ENCODE data around the gene GPR108. TPM values are rescaled to one million over a fixed set of nuclear protein-coding genes. Genes with fewer than 3 reads are reported as not detected.
A peak's percentile ranks its signal among the peaks of the same experiment; 100 is the strongest.

The GPR108 gene
- polyA plus RNA-seq, 1 donor from 2014 or later, result 24.6 TPM

GRCh38 chr19:6753178-6754031 lies 16.0 kb upstream of the GPR108 start:
- no peaks in the 10 kb centered on the region for H3K79me2 ChIP-seq (replicated peaks; ENCODE audit: insufficient read depth, low read length)
- peak overlapping the region; percentile 58 for H3K4me3 ChIP-seq (ENCODE audit: low read length)
- no peak overlapping the region for H3K9ac ChIP-seq (ENCODE audit: low read length)
- no peaks in the 10 kb centered on the region for H3K9me3 ChIP-seq (ENCODE audit: low read length)
- TF ChIP-seq RAD21 (conservative IDR thresholded peaks at IDR 0.05) (peak; percentile 17), POLR2AphosphoS5 (IDR thresholded peaks at IDR 0.05) (no peak), SMC3 (conservative IDR thresholded peaks at IDR 0.05; ENCODE audit: poor library complexity) (peak; percentile 13)
- TF ChIP-seq, protein P1, sequence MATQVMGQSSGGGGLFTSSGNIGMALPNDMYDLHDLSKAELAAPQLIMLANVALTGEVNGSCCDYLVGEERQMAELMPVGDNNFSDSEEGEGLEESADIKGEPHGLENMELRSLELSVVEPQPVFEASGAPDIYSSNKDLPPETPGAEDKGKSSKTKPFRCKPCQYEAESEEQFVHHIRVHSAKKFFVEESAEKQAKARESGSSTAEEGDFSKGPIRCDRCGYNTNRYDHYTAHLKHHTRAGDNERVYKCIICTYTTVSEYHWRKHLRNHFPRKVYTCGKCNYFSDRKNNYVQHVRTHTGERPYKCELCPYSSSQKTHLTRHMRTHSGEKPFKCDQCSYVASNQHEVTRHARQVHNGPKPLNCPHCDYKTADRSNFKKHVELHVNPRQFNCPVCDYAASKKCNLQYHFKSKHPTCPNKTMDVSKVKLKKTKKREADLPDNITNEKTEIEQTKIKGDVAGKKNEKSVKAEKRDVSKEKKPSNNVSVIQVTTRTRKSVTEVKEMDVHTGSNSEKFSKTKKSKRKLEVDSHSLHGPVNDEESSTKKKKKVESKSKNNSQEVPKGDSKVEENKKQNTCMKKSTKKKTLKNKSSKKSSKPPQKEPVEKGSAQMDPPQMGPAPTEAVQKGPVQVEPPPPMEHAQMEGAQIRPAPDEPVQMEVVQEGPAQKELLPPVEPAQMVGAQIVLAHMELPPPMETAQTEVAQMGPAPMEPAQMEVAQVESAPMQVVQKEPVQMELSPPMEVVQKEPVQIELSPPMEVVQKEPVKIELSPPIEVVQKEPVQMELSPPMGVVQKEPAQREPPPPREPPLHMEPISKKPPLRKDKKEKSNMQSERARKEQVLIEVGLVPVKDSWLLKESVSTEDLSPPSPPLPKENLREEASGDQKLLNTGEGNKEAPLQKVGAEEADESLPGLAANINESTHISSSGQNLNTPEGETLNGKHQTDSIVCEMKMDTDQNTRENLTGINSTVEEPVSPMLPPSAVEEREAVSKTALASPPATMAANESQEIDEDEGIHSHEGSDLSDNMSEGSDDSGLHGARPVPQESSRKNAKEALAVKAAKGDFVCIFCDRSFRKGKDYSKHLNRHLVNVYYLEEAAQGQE (IDR thresholded peaks at IDR 0.05; ENCODE audit: borderline replicate concordance), result no peak
- TF ChIP-seq, protein P2, sequence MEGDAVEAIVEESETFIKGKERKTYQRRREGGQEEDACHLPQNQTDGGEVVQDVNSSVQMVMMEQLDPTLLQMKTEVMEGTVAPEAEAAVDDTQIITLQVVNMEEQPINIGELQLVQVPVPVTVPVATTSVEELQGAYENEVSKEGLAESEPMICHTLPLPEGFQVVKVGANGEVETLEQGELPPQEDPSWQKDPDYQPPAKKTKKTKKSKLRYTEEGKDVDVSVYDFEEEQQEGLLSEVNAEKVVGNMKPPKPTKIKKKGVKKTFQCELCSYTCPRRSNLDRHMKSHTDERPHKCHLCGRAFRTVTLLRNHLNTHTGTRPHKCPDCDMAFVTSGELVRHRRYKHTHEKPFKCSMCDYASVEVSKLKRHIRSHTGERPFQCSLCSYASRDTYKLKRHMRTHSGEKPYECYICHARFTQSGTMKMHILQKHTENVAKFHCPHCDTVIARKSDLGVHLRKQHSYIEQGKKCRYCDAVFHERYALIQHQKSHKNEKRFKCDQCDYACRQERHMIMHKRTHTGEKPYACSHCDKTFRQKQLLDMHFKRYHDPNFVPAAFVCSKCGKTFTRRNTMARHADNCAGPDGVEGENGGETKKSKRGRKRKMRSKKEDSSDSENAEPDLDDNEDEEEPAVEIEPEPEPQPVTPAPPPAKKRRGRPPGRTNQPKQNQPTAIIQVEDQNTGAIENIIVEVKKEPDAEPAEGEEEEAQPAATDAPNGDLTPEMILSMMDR (IDR thresholded peaks at IDR 0.05; ENCODE audit: poor library complexity, severe bottlenecking), result peak; percentile 39
- peaks cover 8% of the 10 kb centered on the region for H3K27me3 ChIP-seq (ENCODE audit: insufficient read depth, low read depth, low read length)
- H3K27ac ChIP-seq (ENCODE audit: low read length), result no peak overlapping the region
- H3K9me2 ChIP-seq (ENCODE audit: insufficient read depth, low read length), result no peaks in the 10 kb centered on the region
- H3K36me3 ChIP-seq (ENCODE audit: insufficient read depth, low read length), result no peaks in the 10 kb centered on the region
- H4K20me1 ChIP-seq (ENCODE audit: insufficient read depth), result no peaks in the 10 kb centered on the region
- no peak overlapping the region for H2AFZ ChIP-seq (ENCODE audit: low read depth, low read length)
- no peak overlapping the region for H3K4me2 ChIP-seq (ENCODE audit: low read length)
- H3F3A ChIP-seq (ENCODE audit: insufficient read depth, low read length, poor library complexity, severe bottlenecking), result no peaks in the 10 kb centered on the region

DNA sequence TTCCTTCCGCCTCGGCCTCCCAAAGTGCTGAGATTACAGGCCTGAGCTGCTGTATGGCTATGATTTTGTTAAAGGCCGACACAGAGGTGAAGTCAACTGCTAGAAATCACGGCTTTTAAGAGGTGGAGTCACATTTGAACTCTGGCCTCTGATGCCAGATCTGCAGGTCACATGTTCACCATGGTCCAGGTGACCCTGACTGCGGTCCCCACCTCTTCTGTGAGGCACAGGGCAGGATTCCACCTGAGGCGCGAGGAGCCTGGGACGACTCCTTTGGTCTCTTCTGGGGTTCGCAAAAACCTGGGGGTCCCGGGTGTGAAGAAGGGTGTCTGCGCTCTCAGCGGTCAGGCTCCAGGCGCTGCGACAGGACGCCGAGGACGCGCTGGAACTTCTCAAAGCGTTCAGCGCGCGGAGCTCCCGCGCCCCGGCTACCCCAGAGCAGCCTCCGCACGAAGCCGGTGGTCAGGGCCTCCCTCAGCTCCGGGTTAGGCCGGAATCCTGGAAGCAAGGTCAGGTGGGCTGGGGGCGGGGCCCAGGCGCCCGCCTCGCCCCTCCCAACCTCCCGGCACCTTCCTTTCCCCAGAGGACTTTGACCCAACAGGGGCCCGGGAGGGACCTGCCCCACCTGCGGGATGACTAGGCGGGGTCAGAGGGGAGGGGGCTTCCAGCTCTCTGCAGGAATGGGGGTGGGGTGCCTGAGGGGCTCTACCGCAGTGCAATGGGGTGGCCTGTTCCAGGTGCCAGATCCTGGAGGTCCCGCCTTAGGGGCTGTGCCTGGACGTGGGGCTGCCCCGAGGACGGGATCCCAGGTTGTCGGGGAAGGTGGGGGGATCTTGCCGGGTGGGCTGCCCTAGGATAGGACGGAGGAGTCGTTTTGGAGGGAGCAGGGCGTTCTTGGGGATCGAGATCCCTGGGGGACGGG lies 15.1 kb upstream of the GPR108 start:
- Histone ChIP-seq H3K4me3 (ENCODE audit: low read length) (peak overlapping the region; percentile 58), H3K27me3 (ENCODE audit: insufficient read depth, low read depth, low read length) (peaks cover 8% of the 10 kb centered on the region), H4K20me1 (ENCODE audit: insufficient read depth) (no peaks in the 10 kb centered on the region), H3K27ac (ENCODE audit: low read length) (no peak overlapping the region), H3K4me2 (ENCODE audit: low read length) (no peak overlapping the region), H3F3A (ENCODE audit: insufficient read depth, low read length, poor library complexity, severe bottlenecking) (no peaks in the 10 kb centered on the region), H3K79me2 (replicated peaks; ENCODE audit: insufficient read depth, low read length) (no peaks in the 10 kb centered on the region), H3K9me3 (ENCODE audit: low read length) (no peaks in the 10 kb centered on the region), H3K9ac (ENCODE audit: low read length) (no peak overlapping the region), H3K9me2 (ENCODE audit: insufficient read depth, low read length) (no peaks in the 10 kb centered on the region), H3K36me3 (ENCODE audit: insufficient read depth, low read length) (no peaks in the 10 kb centered on the region), H2AFZ (ENCODE audit: low read depth, low read length) (no peak overlapping the region)
- TF ChIP-seq RAD21 (conservative IDR thresholded peaks at IDR 0.05), result no peak
- TF ChIP-seq, protein P1 (IDR thresholded peaks at IDR 0.05; ENCODE audit: borderline replicate concordance), result no peak
- TF ChIP-seq TAF1 (IDR thresholded peaks at IDR 0.05; ENCODE audit: low read depth), result no peak
- no peak for TF ChIP-seq SMC3 (conservative IDR thresholded peaks at IDR 0.05; ENCODE audit: poor library complexity)
- TF ChIP-seq, protein P2 (IDR thresholded peaks at IDR 0.05; ENCODE audit: poor library complexity, severe bottlenecking), result no peak
- TF ChIP-seq MXI1 (conservative IDR thresholded peaks at IDR 0.05; ENCODE audit: poor library complexity, severe bottlenecking), result no peak
- no peak for TF ChIP-seq EP300 (conservative IDR thresholded peaks at IDR 0.05; ENCODE audit: poor library complexity, severe bottlenecking)
- TF ChIP-seq EZH2 (IDR thresholded peaks at IDR 0.05; ENCODE audit: borderline replicate concordance, insufficient read depth, low read length, poor library complexity, severe bottlenecking), result no peak
- no peak for TF ChIP-seq POLR2AphosphoS5 (IDR thresholded peaks at IDR 0.05)
